Common myeloid progenitor, CD34-positive (primary cell): ENCODE data around the gene MAFG.

Source experiments
- CTCF ChIA-PET: fragments of 350-600 bp; sonication (Branson Sonifier 250); formaldehyde crosslinking; loops from one replicate; lab custom pipeline; 2021; ENCODE audit warnings: antibody characterized with exemption; lab: Charles Lee
- POLR2A ChIA-PET: fragments of 350-600 bp; sonication (Branson Sonifier 250); formaldehyde crosslinking; loops from one replicate; lab custom pipeline; 2021; ENCODE audit warnings: antibody characterized with exemption; lab: Charles Lee
- DNase-seq, 3 donors: peaks; one replicate each; pipeline versions ENCODE4 v3.0.0 to v3.0.0-alpha.2; 2013
- H3K27ac ChIP-seq, 2 experiments: 1 replicate in 1 of 2; 2 replicates in 1 of 2; pipeline ENCODE4 v1.7.0; 2013; ENCODE audit warnings: inconsistent platforms in 2 of 2, low read length in 2 of 2, mild to moderate bottlenecking in 2 of 2, low read depth in 1 of 2, moderate library complexity in 1 of 2; ENCODE audit not compliant: severe bottlenecking in 2 of 2, insufficient read depth in 1 of 2, poor library complexity in 1 of 2
- H3K27me3 ChIP-seq, 5 experiments: replicated peaks in 2 of 5; 1 replicate in 3 of 5; 2 replicates in 2 of 5; pipeline versions ENCODE4 v1.6.1 to v1.7.0; 2013; ENCODE audit warnings: low read length in 4 of 5, mild to moderate bottlenecking in 2 of 5, moderate library complexity in 2 of 5, inconsistent platforms in 1 of 5; ENCODE audit not compliant: insufficient read depth in 5 of 5, control insufficient read depth in 4 of 5
- H3K36me3 ChIP-seq, 4 experiments: 1 replicate in 2 of 4; 2 replicates in 2 of 4; pipeline versions ENCODE4 v1.6.1 to v1.7.0; 2013; ENCODE audit warnings: low read length in 3 of 4, control low read depth in 1 of 4, mild to moderate bottlenecking in 1 of 4; ENCODE audit not compliant: control insufficient read depth in 4 of 4, insufficient read depth in 4 of 4
- H3K4me1 ChIP-seq, 4 experiments: 1 replicate in 3 of 4; 2 replicates in 1 of 4; pipeline versions ENCODE4 v1.6.1 to v1.7.1; 2013; ENCODE audit warnings: low read length in 3 of 4, mild to moderate bottlenecking in 3 of 4, control low read depth in 1 of 4, inconsistent platforms in 1 of 4, moderate library complexity in 1 of 4; ENCODE audit not compliant: control insufficient read depth in 4 of 4, insufficient read depth in 4 of 4; ENCODE audit errors: control extremely low read depth in 1 of 4
- H3K4me3 ChIP-seq, 7 experiments: 1 replicate in 4 of 7; 2 replicates in 3 of 7; pipeline versions ENCODE4 v1.5.1 to v1.7.0; 2013; ENCODE audit warnings: mild to moderate bottlenecking in 7 of 7, low read length in 6 of 7, moderate library complexity in 6 of 7, inconsistent platforms in 2 of 7, low read depth in 2 of 7, control low read depth in 1 of 7; ENCODE audit not compliant: insufficient read depth in 4 of 7, control insufficient read depth in 1 of 7; ENCODE audit errors: extremely low read depth in 1 of 7
- H3K9me3 ChIP-seq, 5 experiments: 1 replicate in 4 of 5; 2 replicates in 1 of 5; pipeline versions ENCODE4 v1.6.1 to v1.7.1; 2013; ENCODE audit warnings: low read length in 4 of 5, mild to moderate bottlenecking in 2 of 5, inconsistent platforms in 1 of 5, low read depth in 1 of 5, moderate library complexity in 1 of 5; ENCODE audit not compliant: control insufficient read depth in 4 of 5, insufficient read depth in 2 of 5; ENCODE audit errors: control extremely low read depth in 1 of 5
- WGBS: methylation state at CpG from one replicate; pipeline ENCODE4 v1.1.5; 2013; ENCODE audit not compliant: insufficient coverage; 5-methylcytosine and 5-hydroxymethylcytosine counted together

Gene MAFG

GRCh38 chr17:81935709-81936084, 8.2 kb upstream of the MAFG start:
- POLR2A ChIA-PET = no interaction called here
- H3K9me3 ChIP-seq = no peaks in the 10 kb centered on the region
- WGBS = 90% methylated on average over 3 of the region's 6 CpGs
- H3K4me3 ChIP-seq = no peak overlapping the region
- no peak for DNase-seq
- CTCF ChIA-PET = interaction anchor here (0.9 kb wide), 1 partner anchor 102 kb away, joined by 3 read pairs; the partner anchor contains the start of gene DCXR
- peaks cover 0 to 3% (median 0%) of the 10 kb centered on the region in 4 experiments for H3K36me3 ChIP-seq
- H3K27me3 ChIP-seq = peaks cover 0 to 2% (median 0%) of the 10 kb centered on the region in 5 experiments
- no peak overlapping the region for H3K27ac ChIP-seq
- peaks cover 0 to 44% (median 34%) of the 10 kb centered on the region in 4 experiments for H3K4me1 ChIP-seq

DNA sequence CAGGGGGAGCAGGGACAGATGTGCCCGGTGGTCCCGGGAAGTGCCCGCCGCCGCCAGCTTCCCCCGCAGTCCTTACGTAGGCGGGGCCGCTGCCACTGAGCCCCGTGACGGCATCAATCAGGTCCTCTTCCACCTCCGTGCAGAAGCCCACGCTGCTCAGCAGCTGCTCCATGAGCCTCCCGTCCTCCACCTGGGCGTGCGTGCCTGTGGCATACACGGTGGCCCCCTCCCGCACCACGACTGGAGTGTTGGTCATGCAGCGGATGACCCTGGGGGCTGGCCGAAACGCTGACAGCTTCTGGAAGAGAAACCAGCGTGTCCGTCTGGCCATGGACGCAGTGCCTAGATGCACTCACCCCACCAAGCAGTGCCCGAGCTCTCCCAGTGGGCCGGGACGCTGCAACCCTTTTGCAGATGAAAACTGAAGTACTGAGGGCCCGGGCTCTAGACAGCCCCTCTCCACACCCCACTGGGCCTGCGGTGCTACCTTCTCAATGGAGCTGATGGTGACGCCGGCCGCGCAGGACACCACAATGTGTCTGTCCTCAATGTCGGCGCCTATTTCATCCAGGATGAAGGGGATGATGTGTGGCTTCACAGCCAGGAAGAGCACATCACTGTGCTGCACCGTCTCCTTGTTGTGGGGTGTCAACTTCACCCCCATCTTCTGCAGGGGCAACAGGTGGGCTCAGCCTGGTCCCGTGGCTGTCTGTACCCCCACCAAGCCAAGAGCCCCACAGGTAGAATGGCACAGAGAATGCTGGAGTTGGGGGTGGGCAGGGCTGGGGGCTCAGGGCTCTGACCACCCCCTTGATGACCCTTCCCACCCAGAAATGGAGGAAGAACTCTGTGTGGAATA, 7.5 kb upstream of the MAFG start:
- Histone ChIP-seq H3K4me3 (no peak overlapping the region), H3K36me3 (peaks cover 0 to 3% (median 0%) of the 10 kb centered on the region in 4 experiments), H3K4me1 (peaks cover 0 to 46% (median 35%) of the 10 kb centered on the region in 4 experiments), H3K27me3 (peaks cover 0 to 3% (median 0%) of the 10 kb centered on the region in 5 experiments), H3K9me3 (no peaks in the 10 kb centered on the region), H3K27ac (no peak overlapping the region)
- WGBS = 97% methylated on average over 34 of the region's 38 CpGs
- DNase-seq = no peak
- ChIA-PET CTCF (interaction anchor here (0.9 to 1.3 kb wide), 3 partner anchors 65 to 102 kb away, joined by 3 read pairs; partner anchors contain the start of genes CENPX, DCXR and LRRC45), POLR2A (no interaction called here)

GRCh38 chr17:81934098-81934757, 6.7 kb upstream of the MAFG start:
- H3K27me3 ChIP-seq = peaks cover 0 to 11% (median 6%) of the 10 kb centered on the region in 5 experiments
- no peak for DNase-seq
- WGBS = 95% methylated on average over 18 of the region's 23 CpGs
- POLR2A ChIA-PET = no interaction called here
- no peak overlapping the region for H3K4me3 ChIP-seq
- CTCF ChIA-PET = interaction anchor here (0.9 to 1.7 kb wide), 3 partner anchors 65 to 89 kb away, joined by 3 to 4 read pairs (median 3); partner anchors contain the start of genes CENPX and LRRC45
- peaks cover 0 to 3% (median 0%) of the 10 kb centered on the region in 4 experiments for H3K36me3 ChIP-seq
- H3K9me3 ChIP-seq = no peaks in the 10 kb centered on the region
- peaks cover 0 to 39% (median 29%) of the 10 kb centered on the region in 4 experiments for H3K4me1 ChIP-seq
- H3K27ac ChIP-seq = no peak overlapping the region

DNA sequence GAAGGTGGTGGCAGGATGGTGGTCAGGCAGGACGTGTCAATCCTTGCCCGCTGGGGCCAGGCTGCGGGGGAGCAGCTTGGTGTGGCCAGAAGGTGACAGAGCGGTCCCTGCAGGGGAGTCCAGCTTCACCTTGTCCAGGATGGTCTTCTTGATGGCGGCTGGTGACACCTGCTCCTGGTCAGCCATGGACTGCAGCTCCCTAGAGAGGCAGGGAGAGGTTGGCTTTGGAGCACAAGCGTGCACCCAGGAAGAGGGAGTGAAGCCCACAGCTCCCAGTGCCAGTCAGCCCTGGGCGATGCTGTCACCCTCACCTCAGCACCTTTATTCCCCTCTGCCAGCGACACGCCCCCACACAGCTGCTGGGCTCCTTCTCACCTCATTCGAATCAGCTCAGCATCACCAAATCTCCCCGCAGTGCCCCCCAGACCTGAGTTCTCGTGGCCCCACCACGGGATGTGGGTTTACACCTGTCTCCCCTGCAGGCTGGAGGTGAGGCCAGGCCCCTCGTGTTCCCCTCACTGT, 5.7 kb upstream of the MAFG start:
- Histone ChIP-seq H3K9me3 (no peaks in the 10 kb centered on the region), H3K4me3 (no peak overlapping the region), H3K4me1 (peaks cover 0 to 42% (median 30%) of the 10 kb centered on the region in 4 experiments), H3K27ac (no peak overlapping the region), H3K36me3 (peaks cover 0 to 3% (median 0%) of the 10 kb centered on the region in 4 experiments), H3K27me3 (peaks cover 0 to 21% (median 12%) of the 10 kb centered on the region in 5 experiments)
- POLR2A ChIA-PET = no interaction called here
- 96% methylated on average over 12 of the region's 14 CpGs for WGBS
- CTCF ChIA-PET = interaction anchor here (1.7 kb wide), 1 partner anchor 87 kb away, joined by 4 read pairs; no protein-coding TSS in a partner anchor
- DNase-seq = no peak

DNA sequence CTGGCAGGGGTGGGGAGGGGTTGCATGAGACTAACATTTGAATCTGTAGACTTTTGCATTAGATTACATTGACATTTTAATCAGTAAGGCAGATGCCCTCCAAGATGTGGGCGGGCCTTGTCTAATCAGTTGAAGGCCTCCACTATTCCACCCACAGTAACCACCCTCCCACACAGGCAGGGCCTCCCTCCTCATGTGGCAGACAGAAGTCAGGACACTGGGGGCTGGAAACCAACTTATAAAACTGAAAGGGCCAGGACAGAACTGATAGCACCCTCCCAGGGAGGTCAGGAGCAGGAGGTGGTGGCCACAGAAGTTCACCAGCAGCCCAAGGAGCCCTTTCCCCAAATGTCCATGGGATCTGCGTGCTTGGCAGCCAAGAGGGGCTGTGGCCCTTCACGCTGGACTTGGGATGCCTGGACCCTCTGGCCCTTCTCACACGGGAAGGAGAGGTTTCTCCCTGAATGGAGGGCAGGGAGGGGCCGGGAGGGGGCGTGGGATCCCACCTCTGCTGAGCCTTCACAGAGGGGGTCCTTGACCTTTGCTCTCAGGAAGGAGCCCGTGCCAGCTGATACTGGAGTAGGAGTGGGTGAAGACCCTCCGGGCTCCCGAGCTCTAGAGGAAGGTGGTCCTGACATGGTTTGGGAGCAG, 4.9 kb upstream of the MAFG start:
- WGBS = 100% methylated on average over 8 of the region's 9 CpGs
- Histone ChIP-seq H3K4me1 (peaks cover 0 to 43% (median 32%) of the 10 kb centered on the region in 4 experiments), H3K27me3 (peaks cover 0 to 24% (median 13%) of the 10 kb centered on the region in 5 experiments), H3K9me3 (no peaks in the 10 kb centered on the region), H3K4me3 (no peak overlapping the region), H3K27ac (no peak overlapping the region), H3K36me3 (peaks cover 0 to 3% (median 0%) of the 10 kb centered on the region in 4 experiments)
- ChIA-PET POLR2A (no interaction called here), CTCF (interaction anchor here (1.7 kb wide), 1 partner anchor 88 kb away, joined by 4 read pairs; no protein-coding TSS in a partner anchor)
- no peak for DNase-seq

DNA sequence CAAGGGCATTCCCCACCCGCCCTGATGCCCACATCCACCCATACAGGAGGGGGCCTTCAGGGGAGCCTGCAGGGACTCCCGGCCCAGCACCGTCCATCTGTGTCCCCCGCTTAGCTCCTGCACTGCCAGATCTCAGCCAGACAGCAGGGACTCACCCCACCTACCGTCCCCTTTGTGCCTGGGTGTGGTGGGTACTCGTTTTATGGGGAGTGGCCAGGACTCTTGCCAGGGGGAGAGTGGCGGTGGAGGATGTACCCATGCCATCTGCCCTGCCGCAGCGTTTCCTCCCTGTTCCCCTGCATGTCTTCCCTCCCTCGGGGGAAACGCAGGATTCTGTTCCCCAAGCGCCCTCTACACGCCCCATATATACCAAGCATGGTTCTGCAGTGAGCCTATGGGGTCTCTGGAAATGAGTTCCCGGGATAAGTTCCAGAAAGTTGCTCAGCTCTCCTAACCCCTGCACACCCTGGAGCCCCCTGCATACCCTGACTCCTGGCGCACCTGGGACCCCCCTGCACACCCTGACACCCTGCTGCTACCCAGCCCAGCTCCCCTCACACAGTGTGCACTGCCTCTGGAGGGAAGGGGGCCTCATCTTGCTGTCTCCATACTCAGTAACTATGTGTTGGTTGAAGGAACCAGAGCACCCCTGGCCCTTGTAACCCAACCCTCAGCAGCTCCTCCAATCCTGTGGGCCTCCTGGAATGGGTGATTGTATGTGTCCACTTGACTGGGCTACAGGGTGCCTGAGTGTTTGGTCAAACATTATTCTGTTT, 4.2 kb upstream of the MAFG start:
- ChIA-PET CTCF (no interaction called here), POLR2A (no interaction called here)
- H3K27me3 ChIP-seq = peaks cover 0 to 24% (median 13%) of the 10 kb centered on the region in 5 experiments
- DNase-seq = no peak
- H3K9me3 ChIP-seq = no peaks in the 10 kb centered on the region
- H3K27ac ChIP-seq = no peak overlapping the region
- peaks cover 0 to 3% (median 0%) of the 10 kb centered on the region in 4 experiments for H3K36me3 ChIP-seq
- H3K4me1 ChIP-seq = peaks cover 0 to 38% (median 26%) of the 10 kb centered on the region in 4 experiments
- WGBS = 52% methylated on average over 9 of the region's 15 CpGs
- H3K4me3 ChIP-seq = peak overlapping the region in 1 of 7 experiments; percentile 11
